HT1080 (cell line): ENCODE measurements around the gene ANKRD60. TPM values are rescaled to one million over a fixed set of nuclear protein-coding genes. Genes with fewer than 3 reads are reported as not detected.

Experiments
- DNase-seq: peaks from one replicate; pipeline ENCODE4 v3.0.0-alpha.2; 2015; ENCODE audit warnings: low read depth
- total RNA-seq: library from RNA; depleted of rRNA; stranded (reverse); fragments of >200 nt; shearing (Covaris generic); gene quantifications from 2 replicates; pipeline ENCODE4 v1.2.3, GENCODE V29; 2014

Gene ANKRD60
- total RNA-seq, 1 experiment from 2014 or later, result not detected

DNA sequence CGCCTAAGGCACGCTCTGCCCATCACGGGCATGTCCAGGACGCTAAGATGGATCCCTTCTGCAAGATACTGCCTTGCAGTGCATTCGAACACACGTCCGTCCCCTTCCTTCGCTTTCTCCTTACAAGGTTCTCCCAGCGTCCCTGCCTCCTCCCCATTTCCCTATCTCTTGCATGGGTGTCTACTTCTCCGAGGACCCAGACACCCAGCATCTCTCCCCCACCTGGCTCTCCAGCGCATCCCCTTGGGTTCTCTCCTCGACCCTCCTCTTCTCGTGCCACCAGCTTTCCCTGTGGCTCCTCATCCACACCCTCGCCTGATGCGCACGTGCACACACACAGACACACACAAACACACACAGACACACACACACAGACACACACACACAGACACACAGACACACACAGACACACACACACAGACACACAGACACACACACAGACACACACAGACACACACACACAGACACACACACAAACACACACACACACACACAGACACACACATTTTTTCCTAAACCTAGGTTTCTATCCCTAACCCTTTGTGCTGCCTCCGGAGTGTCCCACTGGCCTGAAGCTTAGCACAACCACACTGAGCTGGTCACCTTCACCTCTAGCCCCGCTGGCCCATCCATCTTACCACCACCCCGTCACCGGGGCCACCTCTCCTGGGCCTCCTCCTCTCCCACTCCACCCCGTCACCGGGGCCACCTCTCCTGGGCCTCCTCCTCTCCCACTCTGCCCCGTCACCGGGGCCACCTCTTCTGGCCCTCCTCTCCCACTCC, 31.9 kb downstream of the ANKRD60 start:
- no peak for DNase-seq

DNA sequence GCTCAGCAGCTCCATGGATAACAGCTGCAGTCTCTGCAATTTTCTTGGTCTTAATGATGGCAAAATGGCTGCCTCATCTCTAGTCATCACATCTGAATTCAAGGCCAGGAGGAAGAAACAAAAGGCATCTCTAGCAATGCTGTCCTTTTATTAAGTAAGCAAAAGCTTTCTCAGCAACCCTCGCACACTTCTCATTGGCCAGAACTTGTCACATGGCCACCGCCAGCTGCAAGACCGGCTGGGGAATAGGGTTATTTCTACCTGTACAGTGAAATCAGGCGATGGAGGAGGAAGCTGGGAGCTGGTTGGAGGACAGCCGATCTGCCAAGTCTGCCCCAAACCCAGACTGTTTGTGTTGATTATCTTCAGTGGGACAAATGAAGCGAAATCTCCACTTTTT, 33.4 kb downstream of the ANKRD60 start:
- DNase-seq, result no peak

DNA sequence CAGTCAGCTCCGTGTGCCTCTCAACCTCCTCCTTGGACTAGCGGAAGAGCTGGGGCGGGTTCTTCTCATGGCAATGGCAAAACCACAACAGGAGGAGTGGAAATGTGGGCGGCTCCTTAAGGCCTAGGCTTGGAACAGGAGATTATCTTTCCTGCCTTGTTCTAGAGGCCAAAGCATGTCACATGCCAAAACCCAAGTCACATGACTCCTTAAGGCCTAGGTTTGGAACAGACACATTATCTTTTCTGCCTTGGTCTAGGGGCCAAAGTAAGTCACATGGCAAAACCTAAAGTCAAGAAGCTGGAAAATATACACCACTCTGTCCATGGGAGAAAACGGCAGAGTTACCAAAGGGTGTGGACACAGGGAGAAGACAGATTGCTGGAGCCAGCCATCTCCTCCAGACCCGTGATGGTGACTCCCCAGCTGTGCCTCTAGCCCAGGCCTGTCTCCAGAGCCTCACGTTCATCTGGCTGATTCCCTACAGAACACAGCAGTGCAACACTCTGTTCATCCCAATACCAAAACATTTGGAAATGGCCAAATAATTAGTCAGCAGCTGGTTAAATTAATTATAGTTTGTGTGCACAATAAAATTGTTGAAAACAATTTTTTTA, 34.2 kb downstream of the ANKRD60 start:
- DNase-seq, result peak; percentile 30

DNA sequence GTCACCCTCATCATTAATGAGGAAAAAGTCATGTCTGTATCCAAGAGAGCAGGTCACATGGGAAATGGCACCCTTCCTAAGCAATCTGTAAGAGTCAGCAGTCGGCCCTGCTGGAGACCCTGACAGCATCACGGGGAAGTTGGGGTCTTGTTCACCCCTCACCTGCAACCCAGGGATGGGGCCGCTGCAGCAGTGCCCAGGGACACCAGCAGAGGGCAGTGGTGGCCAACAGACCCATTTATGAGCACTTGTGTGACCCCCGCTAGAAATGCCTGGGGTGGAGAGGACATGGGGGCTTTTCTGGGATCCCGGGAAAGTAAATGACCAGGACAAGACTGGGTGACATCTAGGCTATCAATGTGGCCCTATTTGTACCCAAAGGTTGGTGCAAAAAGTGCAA, 35.9 kb downstream of the ANKRD60 start:
- no peak for DNase-seq

DNA sequence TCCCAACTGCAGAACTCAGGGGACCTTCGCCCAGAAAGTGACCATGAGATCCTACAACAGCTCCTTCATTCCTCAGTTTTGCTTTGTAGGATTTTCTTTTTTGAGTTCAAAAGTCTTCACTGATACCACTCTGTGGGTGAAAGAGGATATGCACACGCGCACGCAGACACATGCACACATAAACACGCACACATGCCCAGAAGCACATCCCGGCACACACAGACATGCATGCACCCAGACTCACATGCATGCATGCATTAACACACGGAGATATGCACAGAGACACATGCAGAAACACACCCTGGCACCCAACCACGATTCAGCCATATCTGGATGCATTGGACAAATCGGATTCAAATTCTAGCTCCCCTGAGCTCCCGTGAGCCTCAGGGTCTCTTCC, 36.4 kb downstream of the ANKRD60 start:
- DNase-seq, result no peak

DNA sequence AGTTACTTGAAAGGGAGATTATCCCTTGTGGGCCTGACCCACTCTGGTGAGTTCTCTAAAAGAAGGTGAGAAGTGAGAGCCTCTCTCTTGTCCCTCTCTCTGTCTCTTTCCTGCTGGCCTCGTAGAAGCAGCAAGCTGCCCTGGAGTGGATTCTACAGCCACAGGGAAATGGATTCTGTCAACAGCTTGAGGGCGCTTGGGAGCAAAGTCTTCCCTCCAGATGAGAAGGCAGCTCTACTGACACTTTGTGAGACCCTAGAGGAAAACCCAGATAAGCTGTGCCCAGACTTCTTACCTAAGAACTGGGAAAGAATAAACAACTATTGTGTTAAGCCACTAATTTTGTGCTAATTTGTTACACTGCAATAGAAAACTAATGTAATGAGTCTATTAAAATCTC, 39.9 kb downstream of the ANKRD60 start:
- DNase-seq, result no peak

DNA sequence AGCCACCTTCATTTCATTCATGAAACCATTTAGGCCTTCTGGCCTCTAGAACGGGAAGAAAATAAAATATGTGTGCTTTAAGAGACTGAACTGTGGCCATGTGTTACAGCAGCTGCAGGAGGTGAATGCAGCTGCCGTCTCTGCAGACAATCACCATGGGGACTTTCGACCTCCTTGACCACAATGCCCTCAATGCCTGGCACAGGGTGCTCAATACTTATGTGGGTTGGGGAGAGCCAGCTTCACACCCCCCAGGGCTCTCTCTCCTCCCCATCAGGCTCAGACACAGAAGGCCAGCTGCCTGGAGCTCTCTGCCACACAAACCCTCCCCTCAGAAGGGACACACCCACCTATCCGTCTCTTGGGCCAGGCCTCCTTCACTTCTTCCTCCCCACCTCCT, 43.5 kb downstream of the ANKRD60 start:
- DNase-seq, result no peak

DNA sequence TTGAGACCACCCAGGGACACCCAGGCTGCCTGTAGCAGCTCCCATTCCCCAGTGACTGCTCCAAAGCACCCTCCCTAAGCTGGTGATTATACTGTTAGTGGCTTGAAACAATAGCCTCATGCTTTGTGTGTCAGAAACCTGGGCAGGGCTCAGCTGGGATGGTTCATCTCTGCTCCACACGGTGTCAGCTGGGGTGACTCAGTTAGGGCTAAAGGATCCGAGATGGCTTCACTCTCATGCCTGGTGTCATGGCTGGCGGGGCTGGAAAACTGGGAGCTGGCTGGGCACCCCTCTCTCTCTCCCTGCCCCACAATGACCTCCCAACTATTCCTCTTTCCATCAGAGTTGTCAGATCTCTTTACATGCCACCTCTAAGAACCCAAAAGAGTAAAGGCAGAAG, 44.4 kb downstream of the ANKRD60 start:
- no peak for DNase-seq

DNA sequence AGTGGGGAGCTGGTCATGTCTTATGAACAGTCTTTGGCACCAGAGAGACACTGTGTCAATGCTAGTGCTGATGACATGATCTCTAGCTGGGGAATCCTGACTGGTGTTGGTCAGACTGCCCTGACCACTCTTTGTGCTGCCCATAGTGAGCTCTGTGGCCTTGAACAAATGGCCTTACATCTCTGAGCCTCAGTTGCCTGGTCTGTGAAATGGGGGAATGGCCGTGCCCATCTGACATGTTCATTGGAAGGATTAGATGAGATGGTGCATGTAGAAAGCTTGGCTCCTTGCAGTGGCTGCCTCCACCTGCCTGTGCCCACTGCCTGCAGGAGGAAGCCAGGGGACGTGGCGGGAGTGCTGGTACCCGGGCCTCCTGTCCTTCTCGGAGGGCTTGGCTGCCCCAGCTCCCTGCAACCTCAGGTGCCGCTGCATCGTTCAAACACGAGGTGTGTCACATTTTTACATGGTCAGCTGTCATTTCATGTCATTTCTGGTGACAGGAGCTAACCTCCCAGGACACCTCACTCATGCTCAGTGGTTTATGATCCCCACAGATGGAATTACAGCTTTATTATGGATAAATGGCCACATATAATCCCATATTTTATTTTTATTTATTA, 45.8 kb downstream of the ANKRD60 start:
- no peak for DNase-seq

DNA sequence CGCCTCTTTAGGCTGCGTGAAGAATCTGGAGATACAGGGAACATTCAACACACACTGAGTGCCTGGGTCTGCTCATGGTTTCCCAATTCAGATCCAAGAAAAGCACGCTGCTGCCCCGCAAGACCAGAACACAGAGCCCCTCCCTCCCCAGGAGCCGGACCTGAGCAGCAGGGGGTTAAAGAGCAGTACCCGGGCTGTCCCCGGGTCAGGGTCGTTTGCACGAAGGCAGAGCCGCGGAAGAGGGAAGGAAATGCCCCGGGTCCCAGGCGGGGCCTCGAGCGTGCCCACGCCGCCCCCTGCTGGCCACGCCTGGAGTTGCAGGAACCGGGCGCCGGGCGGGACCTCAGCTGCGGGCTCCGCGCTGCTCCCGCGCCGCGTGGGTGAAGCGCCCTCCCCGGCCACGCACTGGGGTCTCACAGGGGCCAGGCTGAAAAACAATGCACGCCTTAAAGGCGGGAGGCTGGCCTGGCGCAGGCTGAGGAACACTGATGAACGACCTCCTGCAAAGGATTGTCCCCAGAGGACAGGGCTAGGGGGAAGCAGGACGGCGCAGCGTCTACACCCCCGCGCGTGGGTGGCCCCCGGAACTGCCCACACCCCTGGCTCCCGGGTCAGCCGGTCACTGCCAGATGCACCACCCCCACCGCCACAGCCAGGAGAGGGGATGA, 48.9 kb downstream of the ANKRD60 start:
- DNase-seq, result peak; percentile 49

DNA sequence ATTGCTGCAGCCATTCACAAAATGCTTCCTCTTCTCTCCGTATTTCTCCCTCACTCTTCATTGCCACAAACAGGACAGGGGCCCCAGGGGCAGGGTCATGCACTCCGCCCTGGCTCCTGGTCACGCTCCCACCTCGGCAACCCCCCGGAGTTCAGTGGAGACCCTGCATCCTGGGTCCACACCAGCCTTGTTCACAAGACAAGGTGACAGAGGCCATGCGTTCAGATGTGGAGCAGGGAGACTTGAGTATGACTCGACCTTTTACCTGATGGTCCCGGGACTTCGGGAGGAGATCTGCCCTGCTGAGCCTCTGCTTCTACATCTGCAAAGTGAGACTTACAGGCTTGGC, 49.4 kb downstream of the ANKRD60 start:
- DNase-seq, result no peak

DNA sequence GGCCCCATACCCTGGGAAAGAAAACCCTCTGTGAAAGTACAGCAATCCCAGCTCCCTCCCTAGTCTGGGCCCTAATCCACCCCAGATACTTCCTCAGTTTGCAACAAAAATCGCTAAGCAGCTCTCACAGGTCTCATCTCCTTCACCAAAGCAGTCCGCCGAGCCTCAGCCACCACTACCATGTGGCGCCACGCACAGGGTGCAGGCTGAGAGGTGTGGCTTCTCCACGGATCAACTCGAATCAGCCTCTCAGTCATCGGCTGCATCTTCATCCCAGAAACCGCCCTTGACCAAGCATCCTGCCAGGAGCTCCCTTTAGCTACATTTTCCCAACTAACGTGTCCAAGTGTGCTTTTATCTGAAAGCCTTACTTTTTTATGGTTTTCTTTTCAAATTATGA, 50.7 kb downstream of the ANKRD60 start:
- DNase-seq, result no peak

DNA sequence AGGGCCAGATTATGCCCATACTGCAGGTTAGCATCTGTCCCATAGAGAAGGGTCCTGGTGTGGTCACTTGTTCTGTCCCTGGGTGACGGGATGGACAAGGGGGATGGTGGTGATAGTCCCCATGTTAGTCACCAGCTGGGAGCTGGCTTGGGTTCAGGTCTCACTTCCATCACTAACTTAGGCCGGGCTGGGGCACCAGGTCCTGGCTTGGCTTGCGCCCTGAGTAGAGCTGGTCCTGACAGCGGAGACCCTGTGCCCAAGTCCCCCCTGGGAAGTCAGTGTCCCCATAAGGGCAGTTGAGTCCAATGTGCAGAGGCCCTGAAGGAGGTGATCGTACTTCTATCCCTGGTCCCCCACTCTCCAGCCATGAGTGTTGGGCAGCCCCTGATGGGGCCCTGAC, 52.6 kb downstream of the ANKRD60 start:
- no peak for DNase-seq

DNA sequence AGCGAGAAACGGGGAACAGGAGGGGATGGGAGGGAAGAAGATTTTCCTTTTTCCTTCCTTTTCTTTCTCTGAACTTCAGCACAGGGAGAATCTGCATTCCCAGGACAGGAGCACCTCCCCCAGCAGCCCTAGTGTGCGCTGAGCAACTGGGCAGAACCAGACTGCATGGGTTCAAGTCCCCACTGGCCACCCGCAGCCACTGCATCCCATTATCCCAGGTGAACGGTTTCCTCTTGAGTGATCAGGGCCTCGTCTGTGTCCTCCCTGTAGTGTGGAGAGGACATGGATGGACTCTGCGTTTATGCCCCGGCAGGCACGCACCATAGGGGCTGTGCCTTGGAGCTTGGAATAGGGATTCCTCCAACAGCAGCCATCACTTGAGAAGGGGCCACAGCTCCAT, 53.0 kb downstream of the ANKRD60 start:
- DNase-seq, result no peak

DNA sequence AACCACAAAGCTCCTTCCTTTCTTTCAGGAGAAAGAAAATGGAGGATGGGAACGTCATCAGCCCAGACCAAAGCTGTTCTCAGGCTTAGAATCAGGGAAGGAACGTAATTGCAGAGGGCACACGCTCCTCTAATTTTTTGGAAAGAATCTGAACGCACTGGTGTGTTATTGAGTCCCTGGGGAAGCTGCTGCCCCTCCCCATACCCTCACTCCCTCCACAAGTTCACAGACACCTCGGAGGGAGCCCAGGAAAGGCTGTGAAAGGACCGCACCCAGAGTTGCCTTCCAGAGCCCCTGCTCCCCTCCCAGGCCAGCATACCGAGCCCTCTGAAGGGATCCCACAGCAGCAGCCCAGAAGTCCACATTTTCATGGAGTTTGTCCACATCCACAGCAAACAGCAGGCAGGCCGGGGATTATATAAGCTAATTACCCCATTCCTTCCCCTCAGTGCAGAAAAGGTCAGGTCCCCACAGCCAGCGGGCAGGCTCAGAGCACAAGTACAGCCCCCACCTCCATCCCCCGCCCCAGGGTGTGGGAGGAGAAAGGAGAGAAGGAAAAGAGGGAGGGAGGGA, 53.7 kb downstream of the ANKRD60 start:
- DNase-seq, result no peak

DNA sequence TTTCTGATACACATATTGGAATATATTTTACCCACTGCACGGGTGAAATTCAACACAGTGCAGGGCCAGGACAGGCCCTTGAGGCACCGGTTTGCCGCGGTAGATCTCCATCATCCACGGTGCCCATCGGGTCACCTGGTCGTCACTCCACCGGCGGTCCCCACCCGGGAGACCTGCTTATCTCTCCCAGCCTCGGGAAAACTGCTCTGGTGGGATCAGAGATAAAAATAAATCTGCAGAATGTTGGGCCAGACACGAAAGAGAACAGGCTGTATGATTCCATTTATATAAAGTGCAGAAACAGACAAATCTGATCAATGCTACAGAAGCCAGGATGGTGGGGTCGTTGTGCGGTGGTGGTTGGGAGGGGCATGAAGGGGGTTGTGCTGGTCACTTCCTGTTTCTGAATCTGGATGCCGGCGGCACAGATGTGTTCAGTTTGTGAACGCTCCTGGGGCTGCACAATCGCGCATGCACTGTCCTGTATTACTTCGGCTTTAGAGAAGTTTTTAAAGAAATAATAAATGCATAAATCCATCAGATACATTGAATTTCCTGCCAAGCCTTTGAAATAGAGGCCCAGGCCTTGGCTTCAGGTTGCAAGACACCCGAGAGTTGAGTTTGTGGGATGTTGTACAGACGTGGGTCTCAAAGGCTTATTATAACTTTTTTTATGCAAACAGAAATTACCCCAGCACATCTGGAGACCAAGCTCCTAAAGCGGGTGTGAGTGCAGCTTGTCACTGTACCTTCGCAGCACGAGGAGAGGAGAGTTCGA, 54.3 kb downstream of the ANKRD60 start:
- no peak for DNase-seq

DNA sequence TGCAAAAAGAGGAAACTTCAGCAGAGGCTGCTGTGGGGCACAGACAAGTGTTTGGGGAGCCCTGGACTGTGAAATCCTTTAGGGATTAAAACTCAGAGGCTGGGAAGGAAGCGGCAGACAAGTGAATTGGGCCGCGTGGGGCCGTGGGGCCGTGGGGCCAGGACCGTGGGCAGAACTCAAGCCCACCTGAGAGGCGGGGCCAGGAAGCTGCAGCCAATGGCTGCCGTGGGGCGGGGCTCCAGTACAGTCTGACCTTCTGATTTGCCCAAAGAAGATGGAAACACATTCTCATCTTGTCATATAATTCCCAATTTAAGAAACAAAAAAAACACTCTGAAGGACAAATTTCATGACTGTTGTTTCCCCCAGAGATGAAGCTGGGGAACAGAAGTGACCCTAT, 55.4 kb downstream of the ANKRD60 start:
- no peak for DNase-seq

DNA sequence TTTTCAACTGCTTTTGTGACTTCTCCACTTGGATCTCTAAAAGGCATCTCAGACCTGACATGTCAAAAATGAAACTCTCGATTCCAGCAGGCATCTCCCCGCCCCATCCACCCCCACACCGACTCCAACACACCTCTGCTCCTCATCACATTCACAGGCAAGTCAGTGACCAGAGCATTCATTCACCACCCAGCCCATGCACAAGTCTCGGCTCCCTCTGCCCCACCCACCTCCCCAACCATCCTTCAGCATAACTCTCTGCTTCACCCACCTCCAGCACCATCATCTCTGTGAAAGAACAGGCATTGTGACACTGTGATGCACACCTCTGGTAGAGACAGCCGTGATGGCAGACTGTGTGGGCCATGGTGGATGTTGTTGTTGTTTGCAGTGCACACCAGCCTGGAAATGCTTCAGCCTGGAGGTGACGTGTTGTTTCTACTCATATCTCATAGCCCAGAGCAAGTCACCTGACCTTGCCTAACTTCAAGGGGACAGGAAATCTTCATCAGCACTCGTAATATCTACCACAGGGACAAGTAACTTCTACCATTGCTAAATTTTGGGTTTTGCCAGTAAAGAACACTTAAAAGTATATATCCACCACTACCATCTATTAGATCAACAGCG, 56.5 kb downstream of the ANKRD60 start:
- no peak for DNase-seq

DNA sequence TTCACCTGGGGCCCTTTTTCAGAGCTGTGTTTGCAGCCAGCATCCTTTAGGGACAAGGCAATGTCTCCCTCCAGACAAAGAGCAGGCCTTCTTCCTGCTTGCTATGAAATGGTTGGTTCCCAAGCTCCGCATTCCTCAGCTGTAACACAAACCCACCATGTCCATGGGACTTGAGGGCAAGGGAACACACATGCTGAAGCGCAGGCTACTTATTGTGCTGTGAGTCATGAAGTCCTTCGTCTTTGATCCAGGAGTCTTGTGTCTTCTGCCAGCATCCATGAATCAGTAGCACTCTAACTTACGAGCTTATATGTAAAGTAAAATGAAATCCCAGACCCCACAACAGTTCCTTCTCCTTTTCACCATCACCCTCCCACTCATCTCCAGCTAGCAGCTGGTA, 59.0 kb downstream of the ANKRD60 start:
- peak; percentile 71 for DNase-seq

DNA sequence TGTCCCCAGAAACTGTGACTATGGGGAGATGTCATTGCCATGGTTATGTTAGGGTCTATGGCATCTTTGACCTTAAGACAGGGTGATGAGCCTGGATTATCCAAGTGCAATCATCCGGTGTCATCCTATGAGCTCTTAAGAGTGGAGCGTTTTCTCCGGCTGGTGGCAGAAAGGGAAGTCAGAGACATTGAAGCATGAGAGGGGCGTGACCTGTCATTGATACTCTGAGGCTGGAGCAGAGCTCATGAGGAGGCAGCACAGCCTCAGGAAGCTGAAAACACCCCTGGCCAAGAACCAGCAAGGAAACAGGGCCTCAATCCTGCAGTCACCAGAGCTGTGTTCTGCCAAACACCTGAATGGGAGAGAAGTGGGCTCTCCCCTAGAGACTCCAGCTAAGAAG, 59.6 kb downstream of the ANKRD60 start:
- no peak for DNase-seq

DNA sequence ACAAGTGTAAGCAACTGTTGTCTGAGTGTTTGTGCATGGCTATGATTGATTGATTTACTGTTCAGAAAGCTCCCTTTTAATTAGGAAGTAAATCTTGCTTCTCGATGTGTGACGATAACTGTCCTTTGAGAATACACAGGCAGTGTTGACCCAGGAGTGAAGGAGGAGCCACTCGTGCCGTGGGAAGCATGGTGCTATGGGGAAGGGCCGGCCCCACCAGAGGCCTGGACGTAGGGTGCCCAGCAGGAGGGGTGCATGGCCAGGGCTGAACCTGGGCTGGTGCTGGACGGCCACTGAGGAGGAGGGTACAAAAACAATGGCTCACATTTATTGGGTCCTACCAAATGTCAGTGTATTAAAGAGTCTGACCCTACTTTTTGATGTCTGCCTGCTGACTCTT, 60.7 kb downstream of the ANKRD60 start:
- DNase-seq, result no peak
